Suppressor macrophage treated with lipopolysaccharide for 4 hours (primary cell): ENCODE results near the gene USP1.
A peak's percentile ranks its signal among the peaks of the same experiment; 100 is the strongest.

Experiments used
- DNase-seq: peaks from one replicate; pipeline ENCODE4 v3.0.0-alpha.2; 2020

Gene USP1

DNA sequence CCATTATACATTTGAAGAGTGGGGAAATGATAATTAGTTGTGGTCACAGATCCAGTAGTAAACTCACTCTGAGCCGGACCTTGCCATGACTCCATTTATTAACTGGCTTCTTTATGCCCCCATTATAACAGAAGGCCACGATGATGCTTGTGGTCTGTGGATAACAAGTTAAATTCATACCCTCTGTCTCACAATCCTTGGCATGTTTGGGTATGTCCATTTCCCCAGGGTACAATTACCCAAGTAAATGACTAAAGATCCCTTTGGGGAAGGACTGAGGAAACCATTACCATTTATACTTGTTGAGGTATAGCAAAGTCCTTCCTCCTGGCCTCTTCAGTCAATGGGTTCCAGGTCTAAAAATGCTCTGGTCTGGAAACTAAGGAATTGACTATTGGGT, 7.3 kb upstream of the USP1 start:
- DNase-seq, result no peak

DNA sequence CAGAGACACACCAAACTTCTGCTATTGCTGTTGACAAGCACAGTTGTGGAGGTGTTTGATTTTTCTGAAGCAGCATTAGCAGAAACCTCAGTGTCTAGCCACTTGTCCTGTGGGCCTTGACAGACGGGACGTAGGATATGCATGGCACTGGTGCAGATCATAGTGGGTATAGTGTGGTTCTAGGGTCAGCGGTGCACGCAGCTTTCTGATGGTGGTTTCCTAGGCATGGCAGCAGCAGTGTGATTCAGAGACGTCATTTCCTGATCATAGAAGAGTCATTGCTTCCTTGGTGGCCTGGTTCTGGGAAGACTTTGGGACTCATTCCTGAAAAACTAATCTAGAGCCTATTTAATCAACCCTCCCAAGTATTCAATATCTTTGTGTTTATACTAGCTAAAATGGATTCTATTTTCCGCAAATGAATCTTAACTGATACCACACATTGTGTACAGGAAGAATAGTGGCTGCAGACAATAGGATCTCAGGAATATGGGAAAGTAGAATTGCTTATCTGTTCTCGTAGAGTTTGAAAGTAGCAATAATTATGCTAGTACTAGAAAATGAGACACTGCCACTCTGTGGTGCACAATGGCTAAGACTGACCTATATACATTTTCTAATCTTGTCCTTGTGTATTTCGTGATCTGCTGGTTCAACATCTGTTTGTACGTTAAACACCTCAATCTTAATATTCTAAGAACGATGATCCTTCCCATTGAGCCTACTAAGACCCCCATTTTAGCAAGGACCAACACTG, 2.8 kb upstream of the USP1 start:
- DNase-seq, result no peak

DNA sequence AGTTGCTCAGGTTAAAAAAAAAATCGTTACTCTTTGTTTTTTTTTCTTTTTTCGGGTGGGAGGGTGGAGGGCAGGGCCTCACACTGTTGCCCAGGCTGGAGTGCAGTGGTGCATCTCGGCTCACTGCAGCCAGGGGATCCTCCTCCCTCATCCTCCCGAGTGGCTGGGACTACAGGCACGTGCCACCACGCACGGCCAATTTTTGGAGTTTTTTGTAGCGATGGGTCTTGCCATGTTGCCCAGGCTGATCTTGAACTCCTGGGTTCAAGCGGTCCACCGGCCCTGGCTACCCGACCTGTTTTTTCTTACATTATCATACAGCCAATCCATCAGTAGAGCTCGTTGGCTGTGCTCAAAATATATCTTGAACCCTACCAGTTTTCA, 2.2 kb upstream of the USP1 start:
- no peak for DNase-seq

DNA sequence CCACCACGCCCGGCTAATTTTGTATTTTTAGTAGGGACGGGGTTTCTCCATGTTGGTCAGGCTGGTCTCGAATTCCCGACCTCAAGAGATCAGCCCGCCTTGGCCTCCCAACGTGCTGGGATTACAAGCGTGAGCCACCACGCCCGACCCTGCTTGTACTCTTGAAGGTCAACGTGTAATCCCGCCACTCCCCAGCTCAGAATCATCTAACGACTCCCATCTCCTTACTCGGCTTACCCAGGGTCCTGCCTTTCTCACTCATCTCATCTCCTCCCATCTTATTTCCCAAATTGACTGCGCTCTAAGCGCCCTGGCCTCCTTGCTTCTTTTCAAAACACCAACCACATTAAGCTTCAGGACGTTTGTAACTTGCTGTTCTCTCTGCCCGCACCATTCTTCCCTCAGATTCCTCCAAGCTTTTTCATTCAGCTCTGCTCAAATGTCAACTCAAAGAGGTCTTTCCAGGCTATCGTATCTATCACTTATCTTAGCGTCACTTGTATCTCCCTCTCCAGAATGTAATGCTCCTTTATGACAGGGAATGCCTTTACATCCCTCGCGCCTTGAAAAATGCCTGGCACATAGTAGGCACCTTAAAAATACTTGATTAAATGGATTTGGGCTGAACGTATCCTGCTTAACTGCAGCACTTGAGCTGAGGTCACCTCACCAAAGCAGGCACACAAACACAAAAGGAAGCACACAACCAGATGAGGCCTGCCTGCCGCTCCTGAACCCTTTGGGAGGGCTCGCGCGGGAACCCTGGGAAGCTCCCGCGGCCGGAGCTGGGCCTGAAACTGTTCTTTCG, 1.4 kb upstream of the USP1 start:
- DNase-seq, result no peak

DNA sequence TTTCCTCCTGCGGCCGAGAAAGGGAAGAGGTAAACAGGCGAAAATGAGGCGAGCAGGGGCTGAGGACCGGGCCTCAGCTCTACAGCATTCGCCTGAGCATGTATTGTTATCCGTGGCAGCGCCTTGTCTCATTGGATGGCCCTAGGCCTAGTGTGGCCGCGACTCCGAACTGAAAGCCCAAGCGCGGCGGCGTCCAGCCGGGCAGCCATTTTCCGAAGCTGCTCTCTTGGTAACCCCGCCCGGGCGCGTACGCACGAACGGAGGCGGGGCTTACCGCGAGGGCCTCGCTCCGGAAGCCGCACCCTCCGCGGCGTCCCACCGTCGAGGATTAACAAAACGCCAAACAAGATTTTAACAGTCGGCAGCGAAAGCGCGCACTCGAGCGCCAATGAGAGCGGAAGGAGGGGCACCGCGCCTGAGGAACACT, 797 bp upstream of the USP1 start:
- DNase-seq, result peak; percentile 99

DNA sequence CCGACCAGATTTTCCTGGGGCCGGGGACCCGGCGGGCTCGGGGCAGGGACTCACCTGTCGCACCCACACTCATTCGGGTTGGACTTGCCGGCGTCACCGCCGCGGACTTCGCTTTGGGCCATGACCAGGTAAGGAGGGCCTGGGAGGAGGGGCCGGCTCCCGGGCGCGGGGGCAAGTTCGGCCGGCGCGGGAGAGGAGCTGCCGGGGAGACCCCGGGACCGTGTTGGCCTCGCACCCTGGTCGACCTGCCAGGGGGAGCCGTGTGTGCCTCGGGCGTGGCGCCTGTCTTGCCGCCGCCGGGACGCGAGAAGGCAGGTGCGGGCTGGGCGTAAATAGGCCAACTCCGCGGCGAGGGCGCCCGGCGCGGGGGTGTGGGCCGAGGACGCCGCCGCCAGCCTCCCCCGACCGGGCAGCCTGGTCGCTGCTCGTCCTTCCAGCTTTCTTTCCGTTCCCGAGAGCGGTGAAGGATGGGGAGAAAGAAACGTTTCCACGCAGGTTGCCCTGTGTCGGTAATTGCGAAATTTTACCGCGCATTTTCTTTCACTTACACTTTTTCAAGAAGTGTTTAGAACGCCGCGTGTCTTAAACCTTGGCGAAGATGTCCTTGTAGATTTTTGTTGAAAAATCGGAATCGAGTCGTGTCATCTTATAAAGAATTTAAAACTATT, 558 bp downstream of the USP1 start:
- peak; percentile 41 for DNase-seq

DNA sequence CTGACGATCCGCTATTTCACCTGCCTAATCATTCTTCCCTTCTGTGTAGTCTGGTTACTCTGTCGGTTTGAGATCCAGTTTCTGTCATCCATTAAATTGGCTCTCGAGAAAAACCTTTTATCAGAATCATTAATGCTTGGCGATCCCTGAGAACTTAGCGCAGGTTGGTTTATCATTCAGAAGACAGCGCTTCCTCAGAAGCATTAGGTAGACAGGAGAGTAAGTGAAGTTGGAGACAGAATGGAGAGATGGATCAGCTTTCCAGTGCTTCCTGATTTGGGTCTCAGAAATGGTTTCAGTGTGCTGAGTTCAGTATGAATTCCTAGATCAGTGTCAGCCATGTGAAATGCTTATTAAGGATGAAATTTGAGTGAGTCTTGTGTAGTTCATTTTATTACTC, 1.3 kb downstream of the USP1 start:
- DNase-seq, result peak; percentile 16

DNA sequence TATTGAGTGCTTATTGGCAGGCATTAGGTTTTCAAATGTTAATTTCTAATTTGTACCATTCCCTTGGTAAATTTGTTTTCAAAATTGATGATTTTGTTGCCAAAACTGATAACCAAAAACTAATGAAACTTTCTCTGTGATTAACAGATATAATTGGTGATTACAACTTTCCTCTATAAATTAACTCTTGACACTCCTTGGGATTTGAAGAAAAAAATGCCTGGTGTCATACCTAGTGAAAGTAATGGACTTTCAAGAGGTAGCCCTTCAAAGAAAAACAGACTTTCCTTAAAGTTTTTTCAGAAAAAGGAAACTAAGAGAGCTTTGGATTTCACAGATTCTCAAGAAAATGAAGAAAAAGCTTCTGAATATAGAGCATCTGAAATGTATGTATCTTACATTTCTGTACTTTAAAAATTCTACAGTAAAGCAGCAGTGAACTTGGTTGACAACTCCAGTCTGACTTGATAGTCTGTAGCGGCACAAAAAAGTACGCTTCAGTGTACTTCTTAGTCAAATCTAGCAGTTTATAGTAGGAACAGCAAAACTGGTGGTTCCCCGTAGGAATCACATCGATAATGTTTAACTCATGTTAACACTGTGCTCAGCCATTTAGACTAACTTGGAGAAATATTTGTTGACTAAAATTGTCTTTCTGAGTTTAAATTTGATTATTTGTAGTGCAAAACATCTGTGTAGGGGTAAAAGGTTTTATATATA, 3.0 kb downstream of the USP1 start:
- no peak for DNase-seq

DNA sequence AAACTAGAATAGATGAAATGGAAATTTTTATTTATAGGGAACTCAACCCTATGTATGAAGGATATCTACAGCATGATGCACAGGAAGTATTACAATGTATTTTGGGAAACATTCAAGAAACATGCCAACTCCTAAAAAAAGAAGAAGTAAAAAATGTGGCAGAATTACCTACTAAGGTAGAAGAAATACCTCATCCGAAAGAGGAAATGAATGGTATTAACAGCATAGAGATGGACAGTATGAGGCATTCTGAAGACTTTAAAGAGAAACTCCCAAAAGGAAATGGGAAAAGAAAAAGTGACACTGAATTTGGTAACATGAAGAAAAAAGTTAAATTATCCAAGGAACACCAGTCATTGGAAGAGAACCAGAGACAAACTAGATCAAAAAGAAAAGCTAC, 7.9 kb downstream of the USP1 start:
- no peak for DNase-seq

DNA sequence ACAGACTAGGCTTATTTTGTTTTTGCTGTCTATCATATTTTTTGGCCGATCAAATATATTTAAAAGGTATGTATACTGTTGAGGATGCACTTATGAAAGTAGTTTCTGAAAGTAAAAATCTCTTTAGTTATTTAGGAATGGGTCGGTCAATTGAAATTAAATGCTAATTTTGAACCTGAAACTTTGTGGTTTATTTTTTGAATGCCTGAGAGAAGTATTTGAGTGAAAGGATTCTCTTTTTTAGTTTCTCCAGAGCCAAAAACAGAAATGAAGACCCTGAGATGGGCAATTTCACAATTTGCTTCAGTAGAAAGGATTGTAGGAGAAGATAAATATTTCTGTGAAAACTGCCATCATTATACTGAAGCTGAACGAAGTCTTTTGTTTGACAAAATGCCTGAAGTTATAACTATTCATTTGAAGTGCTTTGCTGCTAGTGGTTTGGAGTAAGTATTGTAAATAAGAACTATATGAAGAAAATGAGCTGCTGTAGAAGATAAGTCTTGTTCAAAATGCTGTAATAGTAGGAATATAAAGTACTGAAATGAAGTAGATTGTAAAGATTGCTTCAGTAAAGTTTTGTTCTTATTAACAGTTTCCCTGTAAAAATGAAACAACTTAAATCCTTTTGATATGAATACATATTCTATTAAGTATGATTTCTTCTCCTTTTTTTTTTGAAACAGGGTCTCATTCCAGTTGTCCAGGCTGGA, 11.5 kb downstream of the USP1 start:
- no peak for DNase-seq

DNA sequence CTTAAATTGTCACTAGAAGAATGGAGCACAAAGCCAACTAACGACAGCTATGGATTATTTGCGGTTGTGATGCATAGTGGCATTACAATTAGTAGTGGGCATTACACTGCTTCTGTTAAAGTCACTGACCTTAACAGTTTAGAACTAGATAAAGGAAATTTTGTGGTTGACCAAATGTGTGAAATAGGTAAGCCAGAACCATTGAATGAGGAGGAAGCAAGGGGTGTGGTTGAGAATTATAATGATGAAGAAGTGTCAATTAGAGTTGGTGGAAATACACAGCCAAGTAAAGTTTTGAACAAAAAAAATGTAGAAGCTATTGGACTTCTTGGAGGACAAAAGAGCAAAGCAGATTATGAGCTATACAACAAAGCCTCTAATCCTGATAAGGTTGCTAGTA, 13.5 kb downstream of the USP1 start:
- DNase-seq, result no peak

DNA sequence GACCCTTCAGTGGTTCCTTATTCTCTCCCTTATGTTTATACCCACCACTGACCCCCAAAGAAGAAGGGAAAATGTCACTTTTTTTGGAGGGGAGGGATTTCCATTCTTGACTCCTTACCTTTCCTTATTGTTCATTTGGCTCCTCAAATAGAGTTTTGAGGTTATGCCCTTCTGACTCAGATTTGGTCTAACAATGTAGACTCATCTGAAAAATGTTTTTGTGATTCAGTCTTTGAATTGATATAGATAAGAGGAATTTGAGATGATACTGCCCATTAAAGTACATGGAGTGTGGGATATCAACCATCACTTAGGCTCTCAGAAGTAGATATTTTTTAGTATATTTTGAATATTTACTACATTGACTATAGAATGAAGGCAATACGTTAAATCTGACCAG, 16.1 kb downstream of the USP1 start:
- no peak for DNase-seq

DNA sequence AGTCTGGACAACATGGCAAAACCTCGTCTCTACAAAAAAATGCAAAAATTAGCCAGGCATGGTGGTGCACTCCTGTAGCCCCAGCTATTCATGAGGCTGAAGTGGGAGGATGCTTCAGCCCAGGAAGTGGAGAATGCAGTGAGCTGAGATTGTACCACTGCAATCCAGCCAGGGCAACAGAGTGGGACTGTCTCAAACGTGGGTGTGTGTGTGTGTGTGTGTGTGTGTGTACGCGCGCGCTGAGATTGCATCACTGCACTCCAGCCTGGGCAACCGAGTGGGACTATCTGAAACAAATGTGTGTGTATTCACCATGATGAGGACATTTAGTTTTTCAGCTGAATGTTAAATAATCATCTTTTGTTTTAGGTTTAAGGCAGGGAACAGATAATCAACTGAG, 21.1 kb downstream of the USP1 start:
- no peak for DNase-seq

DNA sequence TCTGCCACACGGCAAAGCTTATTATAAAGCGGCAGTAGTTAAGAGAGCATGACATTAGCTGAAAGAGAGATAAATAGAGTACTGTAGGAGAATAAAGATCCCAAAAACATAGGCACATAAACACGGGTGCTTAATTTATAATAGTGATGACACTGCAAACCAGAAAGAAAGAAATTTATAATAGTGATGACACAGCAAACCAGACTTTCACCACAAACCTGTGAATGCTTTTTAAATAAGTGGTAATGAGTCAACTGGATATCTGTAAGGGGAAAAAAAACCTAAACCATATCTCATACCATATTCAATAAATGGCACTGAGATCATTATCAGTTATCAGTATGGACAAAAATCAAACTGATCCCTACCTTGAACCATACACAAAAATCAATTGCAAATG, 25.5 kb downstream of the USP1 start:
- DNase-seq, result no peak

DNA sequence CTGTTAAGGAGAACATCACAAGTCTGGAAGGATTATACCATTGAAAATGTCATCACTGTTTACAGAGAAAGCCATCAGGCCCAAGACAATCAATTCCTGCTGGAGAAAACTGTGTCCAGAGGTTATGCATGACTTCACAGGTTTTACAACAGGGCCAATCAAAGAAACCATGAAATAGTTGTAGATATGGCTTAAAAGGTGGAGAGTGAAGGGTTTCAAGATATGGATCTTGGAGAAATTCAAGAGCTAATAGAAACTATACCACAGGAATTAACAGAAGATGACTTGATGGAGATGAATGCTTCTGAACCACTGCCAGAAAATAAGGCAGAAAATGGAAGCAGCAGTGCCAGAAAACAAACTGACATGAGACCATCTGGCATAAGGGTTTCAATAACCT, 30.2 kb downstream of the USP1 start:
- no peak for DNase-seq

DNA sequence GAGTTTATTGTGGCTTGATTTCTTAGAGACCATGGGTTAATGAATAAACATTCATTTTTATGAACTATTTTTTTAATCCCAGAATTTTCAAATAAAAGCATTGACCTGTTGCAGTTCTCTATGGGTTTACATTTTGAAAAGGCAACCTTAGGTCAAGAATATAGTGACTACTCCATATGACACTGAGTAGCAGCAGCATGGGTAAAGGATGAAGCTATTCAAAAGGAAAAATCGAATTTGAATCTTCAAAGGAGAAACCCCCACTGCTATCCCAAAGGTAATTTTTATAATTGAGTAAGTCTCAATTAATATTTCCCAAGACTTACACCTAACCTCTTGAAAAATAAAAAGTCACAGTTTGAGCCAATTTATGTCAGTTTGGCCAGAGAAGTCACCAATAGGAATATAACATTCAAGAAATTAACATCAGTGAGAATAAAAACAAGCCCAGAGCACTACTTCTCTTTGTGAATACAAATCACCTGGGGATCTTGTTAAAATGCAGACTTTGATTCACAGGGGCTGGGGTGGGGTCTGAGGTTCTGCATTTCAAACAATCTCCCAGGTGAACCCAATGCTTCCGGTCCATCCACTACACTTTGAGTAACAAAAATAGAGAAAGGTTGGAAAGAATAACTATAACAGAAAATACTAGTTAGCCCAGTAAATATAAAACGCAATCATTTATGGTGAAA, 39.8 kb downstream of the USP1 start:
- no peak for DNase-seq

DNA sequence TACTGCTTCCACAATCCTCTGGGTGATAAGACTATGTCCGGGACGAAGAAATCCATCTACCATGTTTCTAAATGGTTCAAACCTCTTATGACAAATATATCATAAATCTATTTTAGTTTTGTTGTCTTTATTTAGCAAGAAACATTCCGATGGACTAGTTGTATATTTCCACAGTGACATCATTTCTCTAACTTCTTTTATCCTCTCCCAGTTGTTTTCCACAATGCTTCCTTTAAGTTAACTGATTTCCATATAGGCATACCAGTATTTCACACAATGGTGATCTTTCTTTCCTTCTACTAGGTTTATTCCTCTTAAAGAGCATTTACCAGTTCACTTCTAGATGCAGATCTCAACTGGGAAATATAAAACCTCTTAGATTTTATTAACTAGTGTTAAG, 44.8 kb downstream of the USP1 start:
- DNase-seq, result no peak

DNA sequence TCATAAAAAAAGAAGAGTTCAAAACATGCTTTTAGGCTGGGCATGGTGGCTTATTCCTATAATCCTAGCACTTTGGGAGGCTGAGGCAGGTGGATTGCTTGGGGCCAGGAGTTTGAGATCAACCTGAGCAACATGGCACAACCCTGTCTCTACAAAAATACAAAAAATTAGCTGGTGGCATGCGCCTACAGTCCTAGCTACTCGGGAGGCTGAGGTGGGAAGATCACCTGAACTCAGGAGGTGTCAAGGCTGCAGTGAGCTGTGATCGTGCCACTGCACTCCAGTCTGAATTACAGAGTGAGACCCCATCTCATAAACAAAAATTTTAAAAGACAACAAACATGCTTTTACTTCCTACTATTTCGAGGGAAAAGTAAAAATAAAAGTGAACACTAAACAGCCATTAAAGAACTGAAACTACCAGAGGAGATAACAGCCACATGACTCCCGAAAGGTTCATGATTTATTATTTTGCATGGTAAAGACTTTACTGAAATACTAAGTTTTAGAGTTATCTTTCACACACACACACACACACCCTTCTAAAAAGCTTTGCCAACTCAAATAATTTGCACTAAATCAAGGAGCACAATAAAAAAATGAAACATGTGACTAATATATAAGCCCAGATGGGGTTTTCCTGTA, 48.1 kb downstream of the USP1 start:
- DNase-seq, result peak; percentile 5

DNA sequence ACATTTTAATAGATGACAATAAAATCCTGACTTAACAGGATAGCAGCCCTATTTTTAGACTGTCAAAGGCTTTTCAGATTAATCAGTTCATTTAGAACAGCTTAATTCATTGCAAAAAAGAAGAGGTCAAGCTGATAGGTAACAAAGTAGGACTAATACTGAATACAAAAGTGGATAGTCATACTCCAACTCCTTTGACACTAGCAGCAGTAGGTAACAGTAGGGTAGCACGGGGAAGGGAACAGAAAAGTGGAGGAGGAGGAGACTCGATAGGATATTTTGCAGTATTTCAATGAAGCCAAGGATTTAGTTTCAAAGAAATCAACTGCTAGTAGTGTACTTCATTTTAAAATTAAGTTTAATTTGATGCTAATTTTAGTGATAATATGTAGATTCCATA, 51.1 kb downstream of the USP1 start:
- no peak for DNase-seq

DNA sequence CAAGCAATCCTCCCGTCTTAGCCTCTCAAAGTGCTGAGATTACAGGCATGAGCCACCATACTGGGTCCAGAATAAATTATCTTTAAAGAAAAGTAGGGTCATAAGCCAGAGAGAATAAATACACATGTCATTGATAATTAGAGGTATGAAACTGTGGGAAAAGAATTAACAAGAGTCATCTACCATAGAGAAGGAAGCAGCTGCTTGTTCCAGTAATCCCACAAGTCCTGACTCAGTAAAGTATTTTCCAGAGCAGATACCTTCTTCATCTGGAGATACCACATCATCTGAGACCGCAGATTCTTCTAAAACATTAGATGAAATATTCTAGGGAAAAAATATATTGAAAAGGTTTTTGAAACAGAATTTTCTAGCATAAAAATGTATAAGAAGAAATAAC, 55.7 kb downstream of the USP1 start:
- DNase-seq, result no peak

DNA sequence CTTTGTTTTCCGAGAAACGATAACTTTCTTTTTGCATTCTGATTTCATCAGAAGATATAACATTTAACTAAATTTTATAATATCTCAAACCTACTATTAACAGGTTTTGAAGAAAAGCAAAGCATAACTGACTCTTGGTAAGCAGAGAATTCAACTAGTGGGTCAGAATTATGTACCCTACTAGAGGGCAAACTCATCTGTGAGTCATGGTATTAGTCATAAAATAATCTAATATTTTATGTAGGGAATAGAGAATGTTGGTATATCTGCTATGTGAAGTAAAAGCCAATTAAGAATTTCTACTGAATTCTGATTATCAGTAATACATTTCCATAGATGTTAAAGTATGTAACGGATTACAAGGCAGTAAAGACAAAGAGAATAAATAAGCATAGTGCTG, 56.8 kb downstream of the USP1 start:
- DNase-seq, result no peak

DNA sequence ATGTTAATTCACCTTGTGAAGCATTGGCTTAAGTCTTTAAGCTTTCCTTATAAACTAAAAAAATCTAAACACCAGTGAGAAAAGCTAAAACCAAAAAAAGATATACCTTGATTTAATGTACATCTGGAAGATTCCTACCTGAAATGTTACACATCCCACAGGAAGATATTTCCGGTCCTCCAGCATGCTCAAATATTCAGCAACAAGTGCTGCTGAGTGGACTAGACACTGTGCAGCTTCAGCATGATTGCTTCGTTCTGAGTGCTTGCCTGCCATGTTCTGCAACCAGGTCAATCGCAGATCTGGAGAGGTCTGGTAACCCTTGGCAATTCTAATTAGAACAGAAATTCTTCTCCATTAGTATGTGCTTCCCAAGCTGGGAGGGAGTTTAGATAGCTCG, 57.3 kb downstream of the USP1 start:
- no peak for DNase-seq
